H1 (cell line): ENCODE results near the gene BLOC1S1. TPM values are rescaled to one million over a fixed set of nuclear protein-coding genes. Genes with fewer than 3 reads are reported as not detected.
"Not testable (repeated sequence)": the region's sequence is repeated elsewhere in the genome, so short reads cannot be mapped to it uniquely, and the experiment has no call there.

Source experiments
- CTCF ChIA-PET: fragments of 300-600 bp; sonication (Branson Sonifier 250); formaldehyde crosslinking; loops from one replicate; lab custom pipeline; 2021; ENCODE audit not compliant: partially characterized antibody; lab: Charles Lee
- POLR2A ChIA-PET: fragments of 300-600 bp; sonication (Branson Sonifier 250); formaldehyde crosslinking; loops from one replicate; lab custom pipeline; 2021; ENCODE audit warnings: inconsistent platforms; ENCODE audit not compliant: partially characterized antibody; lab: Charles Lee
- DNase-seq, 2 experiments: peaks; one replicate each; pipeline versions ENCODE4 v3.0.0 to v3.0.0-alpha.2; 2010 to 2022; ENCODE audit warnings: low spot score in 2 of 2, low read depth in 1 of 2, mixed read lengths in 1 of 2
- FAIRE-seq: peaks from 2 replicates; lab custom pipeline; 2011; peaks lifted over from hg19 to GRCh38; lab: Jason Lieb, UNC
- H2AFZ ChIP-seq: 2 replicates; pipeline ENCODE4 v1.8.1; 2012; ENCODE audit warnings: low read length, inconsistent platforms
- H2AK5ac ChIP-seq: 2 replicates; pipeline ENCODE4 v1.6.1; 2013; ENCODE audit warnings: low read depth, low read length
- H2BK120ac ChIP-seq: replicated peaks from 2 replicates; pipeline ENCODE3; 2013; ENCODE audit warnings: low read depth, low read length, inconsistent platforms
- H2BK12ac ChIP-seq: 2 replicates; pipeline ENCODE4 v1.6.1; 2013; ENCODE audit warnings: low read depth, low read length
- H2BK15ac ChIP-seq: 2 replicates; pipeline ENCODE4 v1.6.1; 2013; ENCODE audit warnings: low read length
- H2BK20ac ChIP-seq: 2 replicates; pipeline ENCODE4 v1.6.1; 2013; ENCODE audit warnings: low read length
- H2BK5ac ChIP-seq: 2 replicates; pipeline ENCODE4 v1.6.1; 2013; ENCODE audit warnings: low read depth, low read length
- H3K14ac ChIP-seq: 2 replicates; pipeline ENCODE4 v1.6.1; 2013; ENCODE audit warnings: inconsistent platforms; ENCODE audit not compliant: insufficient read length
- H3K18ac ChIP-seq: 2 replicates; pipeline ENCODE4 v1.6.1; 2013; ENCODE audit warnings: low read length; ENCODE audit errors: extremely low read depth
- H3K23ac ChIP-seq: 2 replicates; pipeline ENCODE4 v1.6.1; 2013; ENCODE audit warnings: inconsistent platforms; ENCODE audit not compliant: insufficient read length
- H3K23me2 ChIP-seq: 2 replicates; pipeline ENCODE4 v1.6.1; 2013; ENCODE audit warnings: low read depth, low read length
- H3K27ac ChIP-seq: 2 replicates; pipeline ENCODE4 v1.6.1; 2011; ENCODE audit warnings: low read depth, low read length, inconsistent platforms
- H3K27me3 ChIP-seq, 4 experiments: replicated peaks in 1 of 4; 1 replicate in 1 of 4; 2 replicates in 3 of 4; pipeline versions ENCODE4 v1.6.1 to v1.8.1; 2011 to 2013; ENCODE audit warnings: low read length in 3 of 4, mild to moderate bottlenecking in 3 of 4, inconsistent platforms in 2 of 4, mixed read lengths in 2 of 4, moderate library complexity in 1 of 4; ENCODE audit not compliant: control insufficient read depth in 3 of 4, insufficient read depth in 3 of 4; ENCODE audit errors: extremely low read depth in 1 of 4
- H3K36me3 ChIP-seq, 4 experiments: 2 replicates each; pipeline versions ENCODE4 v1.6.1 to v1.8.1; 2011 to 2013; ENCODE audit warnings: mild to moderate bottlenecking in 4 of 4, low read length in 3 of 4, moderate library complexity in 2 of 4, control low read depth in 1 of 4, inconsistent platforms in 1 of 4; ENCODE audit not compliant: insufficient read depth in 4 of 4, control insufficient read depth in 2 of 4
- H3K4ac ChIP-seq: replicated peaks from 2 replicates; pipeline ENCODE3; 2013; ENCODE audit warnings: low read length, low read depth, mixed read lengths, inconsistent platforms; ENCODE audit not compliant: insufficient read length
- H3K4me1 ChIP-seq, 4 experiments: replicated peaks in 1 of 4; 1 replicate in 1 of 4; 2 replicates in 3 of 4; pipeline versions ENCODE4 v1.6.1 to v1.8.1; 2011 to 2013; ENCODE audit warnings: low read length in 3 of 4, inconsistent platforms in 2 of 4, mixed read lengths in 1 of 4; ENCODE audit not compliant: insufficient read depth in 4 of 4, control insufficient read depth in 3 of 4
- H3K4me2 ChIP-seq, 2 experiments: 2 replicates each; pipeline versions ENCODE4 v1.6.1 to v1.8.1; 2011 to 2013; ENCODE audit warnings: low read depth in 2 of 2, low read length in 2 of 2, control low read depth in 1 of 2, inconsistent platforms in 1 of 2, mild to moderate bottlenecking in 1 of 2; ENCODE audit not compliant: insufficient read depth in 1 of 2
- H3K4me3 ChIP-seq, 4 experiments: fragments of 200-600, 300-600 bp in 1 of 4; sonication (generic), shearing (Covaris generic), sonication (Bioruptor Twin) in 1 of 4; 2 replicates each; pipeline versions ENCODE4 v1.5.1 to v1.8.1; 2011 to 2016; ENCODE audit warnings: low read length in 4 of 4, low read depth in 3 of 4, control low read depth in 2 of 4, inconsistent platforms in 2 of 4, mild to moderate bottlenecking in 2 of 4, mixed read lengths in 1 of 4, moderate library complexity in 1 of 4; ENCODE audit not compliant: insufficient read depth in 2 of 4; ENCODE audit errors: extremely low read depth in 1 of 4
- H3K56ac ChIP-seq: replicated peaks from 2 replicates; pipeline ENCODE3; 2013; ENCODE audit warnings: low read depth, mild to moderate bottlenecking, mixed read lengths, low read length, inconsistent platforms; ENCODE audit not compliant: insufficient read length
- H3K79me1 ChIP-seq: 2 replicates; pipeline ENCODE4 v1.6.1; 2013; ENCODE audit warnings: low read depth, low read length, control low read depth
- H3K79me2 ChIP-seq, 2 experiments: 2 replicates each; pipeline versions ENCODE4 v1.6.1 to v1.8.1; 2012 to 2013; ENCODE audit warnings: low read length in 2 of 2, mild to moderate bottlenecking in 2 of 2, inconsistent platforms in 1 of 2; ENCODE audit not compliant: insufficient read depth in 2 of 2, control insufficient read depth in 1 of 2
- H3K9ac ChIP-seq, 4 experiments: replicated peaks in 1 of 4; 1 replicate in 1 of 4; 2 replicates in 3 of 4; pipeline versions ENCODE4 v1.6.1 to v1.8.1; 2011 to 2013; ENCODE audit warnings: low read depth in 3 of 4, low read length in 3 of 4, control low read depth in 2 of 4, mild to moderate bottlenecking in 2 of 4, moderate library complexity in 2 of 4, inconsistent platforms in 1 of 4; ENCODE audit errors: extremely low read depth in 1 of 4
- H3K9me3 ChIP-seq, 2 experiments: 2 replicates each; pipeline versions ENCODE4 v1.6.1 to v1.8.1; 2012 to 2013; ENCODE audit warnings: mild to moderate bottlenecking in 2 of 2, moderate library complexity in 2 of 2, control low read depth in 1 of 2, inconsistent platforms in 1 of 2, low read depth in 1 of 2, low read length in 1 of 2, mixed read lengths in 1 of 2; ENCODE audit not compliant: insufficient read depth in 2 of 2
- H4K20me1 ChIP-seq, 2 experiments: replicated peaks in 1 of 2; 2 replicates each; pipeline versions ENCODE3 to v1.8.1; 2011 to 2013; ENCODE audit warnings: inconsistent platforms in 2 of 2, low read length in 2 of 2, mild to moderate bottlenecking in 1 of 2; ENCODE audit not compliant: insufficient read depth in 2 of 2, control insufficient read depth in 1 of 2
- H4K5ac ChIP-seq: 2 replicates; pipeline ENCODE4 v1.6.1; 2013; ENCODE audit warnings: low read length, low read depth, mixed read lengths, inconsistent platforms; ENCODE audit not compliant: insufficient read length
- H4K8ac ChIP-seq: 2 replicates; pipeline ENCODE4 v1.8.0; 2013; ENCODE audit warnings: mild to moderate bottlenecking, moderate library complexity, low read length, inconsistent platforms; ENCODE audit not compliant: insufficient read depth; ENCODE audit errors: extremely low read depth
- H4K91ac ChIP-seq: replicated peaks from 2 replicates; pipeline ENCODE3; 2013; ENCODE audit warnings: low read length, mixed read lengths, inconsistent platforms; ENCODE audit not compliant: insufficient read length
- WGBS, 2 experiments: shearing (Covaris generic) in 1 of 2; methylation state at CpG; one replicate each; pipeline versions ENCODE4 v1.1.6 to v1.1.7; 2013 to 2015; ENCODE audit warnings: low lambda C conversion rate in 2 of 2, mixed read lengths in 2 of 2, inconsistent platforms in 1 of 2, low coverage in 1 of 2, missing lambda C conversion rate in 1 of 2; ENCODE audit not compliant: insufficient replicate concordance in 2 of 2, insufficient coverage in 1 of 2, insufficient read length in 1 of 2; ENCODE audit errors: extremely low coverage in 1 of 2, missing lambda C conversion rate in 1 of 2; 5-methylcytosine and 5-hydroxymethylcytosine counted together
- polyA plus RNA-seq, 7 experiments: library from polyadenylated mRNA; depleted of rRNA in 3 of 7; stranded (reverse) in 5 of 7; unstranded in 2 of 7; fragments of >200 nt in 5 of 7; fragments of 200-250 nt in 2 of 7; gene quantifications; 1 replicate in 5 of 7; 2 replicates in 1 of 7; 4 replicates in 1 of 7; pipeline versions ENCODE4 v1.2.1 to v1.2.3, GENCODE V29; 2011 to 2013; ENCODE audit warnings: missing spikeins in 2 of 7, mixed read lengths in 2 of 7
- total RNA-seq: library from RNA; stranded (reverse); fragmentation: NEBNext Ultra II Directional; extraction: Animal tissue kit (Norgen Biotek cat#: 25700); gene quantifications from 2 replicates; pipeline ENCODE4 v1.2.1, GENCODE V29; 2021

The BLOC1S1 gene
- total and polyA plus RNA-seq, 2 of the 8 experiments (the other 6 are each of a cell fraction or from before 2014, with no cell fraction given), result 91.1 to 185 TPM

GRCh38 chr12:55758575-55758974 is 42.7 kb downstream of the BLOC1S1 start:
- H4K91ac ChIP-seq, H3K79me1 ChIP-seq, H4K5ac ChIP-seq, H3K4me1 ChIP-seq, H3K4me3 ChIP-seq, H3K9me3 ChIP-seq, H2BK12ac ChIP-seq, DNase-seq, H3K23me2 ChIP-seq, H2BK20ac ChIP-seq, H3K56ac ChIP-seq, H3K14ac ChIP-seq, FAIRE-seq, H2BK5ac ChIP-seq, H2BK120ac ChIP-seq, H4K20me1 ChIP-seq, H3K4me2 ChIP-seq, H2BK15ac ChIP-seq, H4K8ac ChIP-seq, H3K23ac ChIP-seq, H3K9ac ChIP-seq, H3K18ac ChIP-seq, H3K79me2 ChIP-seq, H3K27ac ChIP-seq, H3K4ac ChIP-seq, H2AK5ac ChIP-seq, H3K27me3 ChIP-seq, H2AFZ ChIP-seq: not testable (repeated sequence)
- WGBS, 2 experiments, result 98% methylated on average over 4 of the region's 4 CpGs; no CpG with 5 or more reads in 1 of the 2 experiments
- CTCF ChIA-PET, result interaction anchor here (0.6 to 14.5 kb wide), 3 partner anchors 22 to 580 kb away, joined by 3 to 186 read pairs (median 4); partner anchors contain the start of gene IL23A
- H3K36me3 ChIP-seq, result peaks cover 19 to 47% (median 30%) of the 10 kb centered on the region in 4 experiments; a peak in 7 of 8 replicates
- POLR2A ChIA-PET, result interaction anchor here (1.0 to 46.5 kb wide), 4 partner anchors 8 to 248 kb away, joined by 3 to 809 read pairs (median 408); partner anchors contain the start of genes CD63 and GDF11
